GM21786 (cell line): ENCODE measurements around the gene EPHA4.

Experiments used
- ATAC-seq: cut with Tn5 transposase; IDR thresholded peaks from one replicate; pipeline ENCODE4 v1.9.1; 2021; ENCODE audit not compliant: unreplicated experiment

EPHA4 gene

DNA sequence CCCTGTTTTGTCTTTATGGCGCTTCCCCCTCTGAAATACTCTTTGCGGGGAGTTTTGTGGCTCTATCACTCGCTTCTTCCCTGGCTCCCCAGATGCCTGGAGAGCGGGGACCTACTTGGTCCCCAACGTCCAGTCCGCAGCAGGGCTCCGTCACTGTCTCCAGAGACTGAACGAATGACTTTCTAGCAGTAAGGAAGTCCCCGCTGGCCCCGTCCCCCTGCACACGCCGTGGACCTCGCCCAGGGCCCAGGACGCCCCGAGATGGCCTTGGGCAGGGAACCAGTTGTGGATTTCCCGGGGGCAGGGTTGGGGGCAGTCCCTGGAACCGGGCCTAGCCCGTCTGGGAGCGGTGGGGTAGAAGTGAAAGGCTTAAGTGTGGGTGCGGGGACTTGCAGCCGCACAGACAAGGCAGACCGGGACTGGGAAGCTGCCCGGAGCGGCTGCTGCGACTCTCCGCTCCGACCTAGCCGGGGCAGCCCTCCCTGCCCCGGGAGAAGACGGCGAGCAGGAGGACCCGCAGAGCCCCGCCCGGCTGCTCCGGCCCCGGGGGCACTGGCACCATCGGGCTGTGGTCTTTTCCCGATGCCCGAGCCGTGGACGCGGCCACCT, 821 bp upstream of the EPHA4 start:
- peak; percentile 19 for ATAC-seq

DNA sequence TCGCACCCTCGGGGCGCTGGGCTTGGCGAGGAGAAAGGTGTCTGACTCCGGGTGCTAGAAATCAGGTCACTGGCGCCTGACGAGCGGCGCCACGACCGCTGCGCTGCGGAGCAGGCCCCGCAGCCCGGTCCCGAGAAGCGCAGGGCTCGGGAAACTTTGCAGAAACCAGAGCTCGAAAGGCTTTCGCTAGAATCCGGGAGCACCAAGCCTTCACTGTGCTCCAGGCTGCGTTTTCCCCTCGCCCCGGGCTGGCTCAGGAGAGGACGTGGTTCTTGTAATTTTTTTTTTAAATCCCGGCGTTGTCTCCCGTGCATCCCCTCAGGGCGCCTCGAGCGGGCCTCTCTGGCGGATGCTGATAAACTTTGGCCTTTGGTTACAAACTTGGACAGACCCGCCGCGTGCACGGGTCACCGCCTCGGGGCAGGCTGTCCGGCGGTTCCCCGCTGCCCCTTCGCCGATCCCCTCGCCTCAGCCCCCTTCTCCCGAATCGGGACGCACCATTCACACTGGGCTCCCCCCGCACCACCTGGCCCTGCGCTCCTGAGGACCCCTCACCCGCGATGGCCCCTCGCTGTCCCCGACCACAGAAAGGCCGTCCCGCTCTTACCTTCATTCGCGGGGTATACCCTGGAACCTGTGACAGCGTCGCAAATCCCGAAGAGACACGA, 419 bp downstream of the EPHA4 start:
- ATAC-seq = no peak

DNA sequence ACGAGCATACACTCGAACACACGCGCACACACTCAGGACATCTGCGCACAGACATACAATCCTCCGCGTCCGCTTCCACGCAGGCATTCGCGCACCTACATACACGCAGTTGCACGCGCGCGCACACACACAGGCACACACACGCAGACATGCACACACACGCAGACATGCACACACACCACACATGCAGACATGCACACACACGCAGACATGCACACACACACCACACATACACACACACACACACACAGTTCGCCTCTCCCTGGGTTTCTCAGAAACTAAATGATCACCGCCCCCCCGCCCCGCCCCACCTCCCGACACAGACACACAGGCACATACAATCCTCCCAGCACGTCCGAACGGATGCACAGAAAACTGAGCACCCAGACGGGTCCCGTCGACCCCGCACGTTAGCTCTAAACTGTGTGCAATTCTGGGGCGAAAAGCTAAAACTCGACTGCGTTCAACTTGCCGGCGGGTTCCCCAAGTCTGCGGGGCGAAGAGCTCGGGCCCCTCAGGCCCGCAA, 1.0 kb downstream of the EPHA4 start:
- ATAC-seq = no peak

DNA sequence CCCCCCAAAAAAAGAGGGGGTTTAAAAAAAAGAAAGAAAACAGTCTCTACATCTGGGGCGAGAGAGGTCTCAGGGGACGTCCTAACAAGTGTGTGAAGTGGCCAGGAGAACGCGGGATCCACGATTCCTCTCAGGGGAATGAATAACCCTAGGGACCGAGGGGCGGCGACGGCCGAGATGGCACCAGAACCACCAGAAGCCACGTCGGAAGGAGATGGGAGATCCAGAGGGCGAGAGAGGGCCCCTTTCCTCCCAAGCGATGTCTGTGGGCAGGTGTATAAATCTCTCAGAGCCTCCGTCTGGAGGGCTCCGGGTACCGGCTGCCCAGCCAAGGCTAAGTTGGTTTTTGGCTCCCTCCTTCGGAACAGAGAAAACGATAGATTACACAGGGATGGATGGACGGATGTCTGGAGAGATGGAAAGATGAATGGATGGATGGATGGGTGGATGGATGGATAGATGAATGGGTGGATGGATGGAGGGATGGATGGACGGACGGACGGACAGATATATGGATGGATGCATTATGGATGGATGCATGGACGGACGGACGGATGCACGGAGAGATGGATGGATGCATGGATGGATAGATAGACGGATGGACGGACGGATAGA, 1.7 kb downstream of the EPHA4 start:
- no peak for ATAC-seq

DNA sequence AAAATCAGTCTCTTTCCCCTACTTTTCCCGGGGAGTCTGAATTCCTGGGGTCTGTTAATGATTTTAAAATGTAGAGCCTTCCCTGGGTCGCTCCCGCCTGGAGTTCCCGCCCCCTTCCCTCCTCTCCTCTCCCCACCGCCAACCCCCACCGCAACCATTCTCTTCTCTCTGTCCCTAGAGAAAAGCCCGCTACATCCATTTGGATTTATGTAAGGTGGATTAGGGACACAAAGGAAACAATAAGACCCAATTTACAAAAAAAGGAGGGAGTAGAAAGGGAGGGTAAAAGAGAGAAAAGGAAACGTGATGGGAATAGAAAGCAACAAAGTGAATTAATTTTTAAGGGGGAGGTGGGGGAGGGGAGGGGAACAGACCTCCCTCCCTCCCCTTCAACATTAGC, 2.2 kb downstream of the EPHA4 start:
- no peak for ATAC-seq

DNA sequence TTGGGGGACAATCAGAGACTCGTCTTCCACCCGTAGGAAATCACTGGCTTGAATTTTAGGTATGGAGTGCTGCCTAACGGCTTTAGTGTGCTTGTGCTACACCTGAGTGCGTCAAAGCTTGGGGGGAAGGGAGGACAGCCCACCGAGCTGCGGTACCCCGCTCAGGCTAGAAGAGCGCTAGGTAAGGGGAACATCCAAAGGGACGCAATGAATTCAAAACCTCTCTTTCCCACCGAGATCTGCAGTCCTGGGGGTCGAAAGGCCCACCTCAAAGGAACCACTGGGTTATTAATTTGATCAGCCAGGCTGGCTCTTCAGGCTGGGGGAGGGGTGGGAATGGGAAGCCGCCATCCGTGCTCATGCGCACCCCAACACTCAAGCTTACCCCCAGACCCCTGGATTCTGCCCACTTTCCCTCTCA, 2.7 kb downstream of the EPHA4 start:
- no peak for ATAC-seq

DNA sequence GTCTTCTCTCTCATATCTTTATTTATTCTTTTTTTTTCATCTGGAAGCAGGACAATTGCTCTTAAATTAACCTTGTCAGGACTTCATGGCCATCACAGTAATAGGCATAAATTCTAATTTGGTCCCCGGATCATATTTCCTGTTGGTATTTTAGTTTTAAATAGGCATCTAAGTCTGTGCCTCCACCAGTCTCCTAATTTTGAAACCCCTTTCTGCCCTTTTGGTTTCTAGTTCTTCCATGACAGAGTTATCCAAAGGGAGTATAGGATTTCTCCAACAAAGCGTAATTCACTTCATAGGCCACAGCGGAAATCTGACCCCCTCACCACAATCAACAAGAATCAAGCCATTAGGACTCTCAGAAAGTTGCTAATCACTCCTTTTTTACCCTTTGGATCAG, 3.8 kb downstream of the EPHA4 start:
- no peak for ATAC-seq

DNA sequence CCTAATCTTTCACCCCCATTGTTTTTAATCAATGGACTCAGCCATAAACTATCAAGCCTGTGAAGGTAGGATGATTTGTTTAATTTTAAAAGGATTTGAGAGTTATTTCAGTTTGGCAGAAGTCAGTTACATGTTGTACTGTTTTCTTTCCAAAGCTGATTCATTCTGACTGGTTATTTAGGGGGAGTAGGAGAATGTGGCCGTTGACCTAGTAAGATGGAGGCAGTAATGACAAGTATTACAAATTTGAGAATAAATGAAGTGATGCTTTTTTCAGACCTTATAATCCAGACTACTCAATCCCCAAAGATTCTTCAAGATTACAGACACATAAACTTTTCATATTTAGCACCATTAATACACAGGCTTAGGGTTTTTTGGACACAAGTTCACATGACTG, 4.3 kb downstream of the EPHA4 start:
- ATAC-seq = no peak

DNA sequence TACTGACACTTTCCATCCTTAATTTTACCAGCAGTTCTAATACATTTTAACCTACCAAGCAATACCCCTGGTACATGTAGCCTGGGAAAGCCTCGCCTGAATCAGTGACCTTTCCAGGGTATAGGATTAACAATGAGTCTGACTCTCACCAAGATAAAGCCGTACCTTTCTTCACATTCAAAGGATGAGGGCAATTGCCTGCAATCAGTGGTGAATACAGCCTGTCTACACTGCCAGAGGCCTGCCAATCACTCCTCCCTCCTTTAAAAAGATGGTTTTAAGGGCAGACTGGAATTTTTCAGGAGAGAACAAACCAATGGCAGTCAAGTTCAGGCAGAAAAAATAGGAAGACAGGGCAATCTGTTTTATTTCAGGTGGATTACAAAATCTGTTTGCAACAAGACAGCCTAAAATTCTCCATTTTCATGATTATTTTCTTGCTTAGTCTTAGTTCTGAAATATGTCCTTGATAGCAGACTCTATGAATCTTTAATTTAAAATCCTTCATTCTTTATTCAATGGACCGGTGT, 4.8 kb downstream of the EPHA4 start:
- ATAC-seq = no peak

DNA sequence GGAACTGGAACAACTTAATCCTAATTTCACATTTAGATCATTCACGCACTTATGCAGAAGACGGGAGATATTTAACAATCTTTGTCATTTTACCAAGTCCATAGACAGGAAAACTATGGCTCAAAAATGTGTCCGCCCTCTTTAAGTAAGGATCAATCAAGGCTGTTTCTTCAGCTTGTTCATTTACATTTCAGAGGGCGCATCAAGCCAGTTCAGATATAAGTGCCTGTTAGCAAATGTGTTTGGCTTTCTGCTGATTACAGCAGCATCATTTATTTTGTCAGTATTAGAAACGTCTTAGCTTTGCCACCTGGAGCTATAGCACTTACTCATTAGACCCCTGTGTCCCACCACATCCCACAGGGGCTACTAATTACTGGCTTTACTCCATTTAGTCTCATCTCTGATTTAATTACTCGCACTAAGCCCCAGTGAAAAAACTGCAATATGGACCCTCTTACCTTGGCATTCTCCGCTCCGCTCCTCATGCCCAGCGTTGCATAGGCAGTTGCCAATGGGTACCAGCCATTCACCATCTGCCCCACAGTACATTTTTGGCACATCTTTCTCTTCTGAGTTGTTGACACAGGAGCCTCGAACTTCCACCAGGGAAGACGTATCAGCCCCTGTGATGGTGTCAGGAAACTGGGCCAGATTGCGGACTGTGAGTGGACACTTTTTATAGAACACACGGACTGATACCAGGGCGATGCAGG, 8.7 kb downstream of the EPHA4 start:
- no peak for ATAC-seq

DNA sequence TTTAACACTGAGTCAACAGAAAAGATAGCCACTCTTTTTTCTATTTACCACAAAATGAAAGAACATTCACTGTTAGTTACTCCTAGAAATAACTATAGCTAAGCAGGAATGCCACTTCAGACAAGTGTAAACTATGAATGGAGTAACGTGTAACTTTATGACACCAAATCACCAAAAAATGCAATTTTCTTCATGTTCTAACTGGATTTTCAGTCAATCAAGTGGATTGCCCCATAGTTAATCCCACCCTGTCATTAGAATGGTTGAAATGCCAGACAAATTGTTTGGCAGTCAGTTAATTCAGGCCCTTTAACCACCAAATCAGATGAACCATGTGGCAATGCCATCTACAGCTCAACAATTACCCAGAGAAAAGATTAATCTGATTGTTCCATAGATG, 9.9 kb downstream of the EPHA4 start:
- ATAC-seq = no peak

DNA sequence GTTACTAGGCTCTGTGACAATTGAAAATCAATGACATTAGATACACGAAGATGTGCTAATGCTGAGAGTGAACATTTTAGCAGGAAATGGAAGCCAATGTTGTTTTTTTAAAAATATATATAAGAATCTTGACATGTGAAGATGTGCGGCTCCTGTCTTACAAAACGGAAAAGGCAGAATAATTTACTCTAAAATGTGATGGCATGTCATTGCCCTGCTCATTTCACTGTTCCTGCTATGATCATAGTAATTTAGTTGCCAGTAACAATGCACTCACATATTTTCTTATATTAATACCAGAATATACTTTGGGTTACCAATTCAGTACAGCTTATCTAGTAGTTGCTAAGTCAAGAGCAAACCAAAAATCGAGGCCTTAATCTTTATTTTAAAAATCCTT, 10.3 kb downstream of the EPHA4 start:
- ATAC-seq = no peak

DNA sequence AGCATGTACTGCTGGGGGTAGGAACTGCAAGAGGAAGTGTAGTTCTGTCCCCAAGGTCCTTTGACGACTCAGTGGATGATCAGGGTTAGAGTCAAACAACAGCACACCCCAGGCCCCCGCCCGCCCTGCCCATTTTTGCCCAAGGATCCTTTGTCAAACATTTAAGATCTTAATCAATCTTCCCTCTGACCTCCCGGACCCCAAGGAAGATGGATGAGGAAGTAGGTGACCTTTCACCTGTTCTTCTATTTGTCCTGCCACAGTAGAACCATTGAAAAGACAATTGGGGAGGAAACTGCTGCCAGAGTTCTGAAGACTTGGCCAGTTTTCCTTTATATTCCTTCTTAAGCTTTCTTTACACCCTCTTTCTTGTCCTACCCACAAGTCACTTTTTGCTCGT, 12.1 kb downstream of the EPHA4 start:
- ATAC-seq = no peak

DNA sequence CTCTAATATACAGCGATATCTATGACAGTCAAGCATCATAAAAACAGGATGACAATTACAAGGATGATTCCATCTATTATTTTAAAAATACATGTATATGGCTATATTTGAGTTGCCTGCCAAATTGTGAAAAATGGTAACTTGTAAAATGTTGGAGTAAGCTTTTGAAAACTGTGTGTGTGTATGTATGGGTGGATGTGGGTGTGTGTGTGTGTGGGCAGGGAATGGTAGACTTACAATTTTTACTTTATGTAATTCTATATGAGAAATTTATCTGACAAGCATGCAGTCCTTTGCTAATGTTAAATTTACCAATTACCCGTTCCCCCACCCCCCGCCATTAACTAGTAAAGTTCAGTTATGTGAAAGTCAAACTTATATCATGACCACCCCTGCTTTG, 14.0 kb downstream of the EPHA4 start:
- no peak for ATAC-seq

DNA sequence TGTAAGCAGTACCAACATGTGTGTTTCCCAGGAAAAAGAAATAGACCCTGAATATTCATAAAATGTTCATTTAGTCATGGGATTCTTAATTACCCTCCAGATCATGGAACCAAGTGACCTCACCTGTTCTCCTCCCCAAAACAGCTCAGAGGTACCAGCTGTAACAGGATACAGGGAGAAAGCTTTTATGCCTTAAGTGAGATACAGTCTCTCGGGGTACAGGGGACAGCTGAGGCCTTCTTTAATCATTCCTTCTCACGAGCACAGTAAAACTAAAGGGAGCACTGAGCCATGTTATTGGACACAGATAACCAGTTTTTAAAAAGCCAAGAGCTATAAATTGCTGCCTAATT, 16.6 kb downstream of the EPHA4 start:
- ATAC-seq = peak; percentile 31

DNA sequence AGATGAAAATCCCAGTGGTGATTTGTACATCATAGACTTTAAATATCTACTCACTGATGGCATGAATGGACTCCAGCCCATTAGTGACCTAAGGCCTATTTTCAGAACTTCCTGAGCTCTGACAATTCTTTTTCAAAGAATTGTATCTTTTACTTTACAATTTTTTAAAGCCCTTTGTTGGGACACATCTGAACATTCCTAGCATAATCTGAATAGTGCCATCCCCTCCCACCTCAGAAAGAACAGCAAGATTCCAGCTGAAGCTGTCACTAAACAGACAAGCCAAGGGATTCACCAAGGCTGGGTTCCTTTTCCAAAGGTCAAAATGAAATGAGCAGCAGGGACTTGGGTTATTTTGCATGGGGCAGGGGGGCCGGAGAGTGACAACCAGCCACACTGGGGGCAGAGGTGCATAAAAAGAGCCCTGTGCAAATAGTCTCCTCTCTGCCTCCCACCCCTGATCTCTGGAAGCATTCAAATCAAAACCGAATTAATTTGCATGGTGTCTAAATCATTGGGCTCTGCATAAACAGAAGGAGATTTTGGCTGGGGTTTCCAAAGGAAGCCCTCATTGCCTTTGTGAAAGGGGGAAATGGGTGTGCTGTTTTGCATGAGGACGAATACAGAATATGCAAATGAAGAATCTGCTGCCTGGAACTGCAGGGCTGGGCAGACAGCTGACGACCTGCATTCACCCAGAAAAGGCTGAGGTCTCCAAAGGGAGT, 17.2 kb downstream of the EPHA4 start:
- ATAC-seq = peak; percentile 96

DNA sequence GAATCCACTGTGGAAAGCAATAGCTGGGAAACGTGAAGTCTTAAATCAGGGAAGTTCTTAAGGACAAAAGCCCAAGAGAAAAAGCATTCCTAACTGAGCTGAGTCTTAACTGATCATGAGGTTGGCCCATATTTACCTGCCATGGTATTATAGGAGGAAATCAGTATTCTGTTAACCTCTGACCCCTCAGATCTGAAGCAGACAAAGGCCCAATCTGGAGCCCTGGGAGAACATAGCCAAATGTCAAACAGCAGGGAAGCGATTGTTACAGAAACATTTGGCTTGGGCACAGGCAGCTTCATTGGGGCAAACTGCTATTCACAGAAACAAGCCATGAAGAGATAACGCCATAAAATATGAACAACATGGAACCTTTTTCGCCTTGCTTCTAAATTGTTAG, 18.8 kb downstream of the EPHA4 start:
- ATAC-seq = no peak

DNA sequence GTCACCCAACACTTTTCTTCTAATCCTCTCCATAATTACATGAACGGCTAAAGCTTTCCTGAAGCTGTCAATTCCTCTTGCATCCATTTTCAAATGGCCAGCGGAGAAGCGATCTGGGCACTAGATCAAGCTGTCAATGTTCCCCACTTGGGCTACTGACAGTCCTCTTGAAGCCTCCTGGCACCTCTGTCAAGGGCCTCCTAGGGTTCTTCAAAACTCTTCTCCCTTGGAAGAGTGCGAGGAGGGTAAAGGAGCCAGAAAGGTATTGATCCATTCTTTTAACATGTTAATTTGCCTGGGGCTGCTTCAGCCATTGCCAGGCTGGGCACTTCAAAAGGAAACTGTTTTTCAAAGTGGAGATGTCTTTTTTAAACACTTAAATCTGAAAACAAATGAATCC, 19.8 kb downstream of the EPHA4 start:
- ATAC-seq = no peak

DNA sequence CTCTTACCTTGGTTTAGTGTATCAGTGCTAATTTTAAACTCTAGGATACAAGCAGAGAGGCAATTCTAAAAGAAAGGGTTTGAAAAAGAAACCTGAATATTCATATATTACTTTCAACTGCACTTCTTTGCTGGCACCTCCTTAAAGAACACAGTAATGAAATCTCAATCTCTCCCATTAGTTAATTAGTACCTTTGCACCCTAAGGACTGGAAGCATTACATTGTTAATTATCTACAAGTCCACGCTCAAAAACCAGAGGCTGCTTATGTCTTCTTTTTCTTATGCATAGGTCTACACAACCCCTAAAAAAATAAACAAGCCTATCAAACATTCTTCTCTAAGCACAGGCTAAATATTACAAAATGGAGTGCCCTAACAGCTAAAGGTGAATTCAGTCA, 20.2 kb downstream of the EPHA4 start:
- no peak for ATAC-seq

DNA sequence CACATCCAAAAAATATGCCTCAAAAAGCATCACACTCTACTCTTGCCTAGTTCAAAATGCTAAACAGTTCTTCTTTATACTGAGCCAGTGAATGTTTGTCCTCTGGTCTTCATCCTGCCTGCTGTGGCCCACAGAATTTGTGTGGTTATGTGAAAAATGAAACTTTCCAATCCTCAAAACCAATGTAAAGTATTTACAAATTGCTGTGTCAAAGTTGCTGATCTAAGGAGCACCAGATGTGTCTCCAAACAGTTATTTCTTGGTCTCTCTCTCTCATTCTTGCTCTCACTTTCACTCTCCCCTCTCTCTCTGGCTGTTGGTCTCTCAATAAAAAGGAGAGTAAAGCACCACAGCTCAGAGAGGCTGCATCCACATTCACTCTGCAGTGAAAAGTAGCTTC, 23.0 kb downstream of the EPHA4 start:
- peak; percentile 63 for ATAC-seq
